GM23338 (cell line): ENCODE measurements around the gene STOM. TPM values are rescaled to one million over a fixed set of nuclear protein-coding genes. Genes with fewer than 3 reads are reported as not detected.

ENCODE experiments used
- ATAC-seq: fragments of 200-7000 bp; cut with Tn5 transposase; 3 replicates; pipeline ENCODE4 v1.9.1; 2020
- DNase-seq: peaks from one replicate; pipeline ENCODE4 v3.0.0-alpha.2; 2015; ENCODE audit warnings: low spot score
- H2AFZ ChIP-seq: fragments of 200-600 bp; sonication (generic); 2 replicates; pipeline ENCODE4 v1.8.0; 2016; ENCODE audit warnings: antibody characterized with exemption, mild to moderate bottlenecking, moderate library complexity
- H3F3A ChIP-seq: fragments of 200-600 bp; sonication (generic); replicated peaks from 2 replicates; pipeline ENCODE4 v1.8.0; 2017; ENCODE audit warnings: antibody characterized with exemption, mixed run types, low read depth
- H3K27ac ChIP-seq: fragments of 200-600 bp; sonication (generic); 2 replicates; pipeline ENCODE4 v1.6.1; 2016; ENCODE audit warnings: low read depth
- H3K27me3 ChIP-seq: fragments of 200-600 bp; sonication (generic); 2 replicates; pipeline ENCODE4 v1.8.0; 2016; ENCODE audit warnings: mild to moderate bottlenecking, mixed run types, moderate library complexity; ENCODE audit not compliant: insufficient read depth
- H3K36me3 ChIP-seq: fragments of 200-600 bp; sonication (generic); 2 replicates; pipeline ENCODE4 v1.8.0; 2016; ENCODE audit warnings: mild to moderate bottlenecking; ENCODE audit not compliant: insufficient read depth
- H3K4me1 ChIP-seq: fragments of 200-600 bp; sonication (generic); 2 replicates; pipeline ENCODE4 v1.8.0; 2016; ENCODE audit warnings: mild to moderate bottlenecking, moderate library complexity; ENCODE audit not compliant: insufficient read depth
- H3K4me2 ChIP-seq: fragments of 200-600 bp; sonication (generic); 2 replicates; pipeline ENCODE4 v1.7.1; 2017; ENCODE audit warnings: mixed run types
- H3K4me3 ChIP-seq: fragments of 200-600 bp; sonication (generic); 2 replicates; pipeline ENCODE4 v1.6.1; 2016; ENCODE audit warnings: mixed run types
- H3K79me2 ChIP-seq: fragments of 200-600 bp; sonication (generic); replicated peaks from 2 replicates; pipeline ENCODE4 v1.8.0; 2017; ENCODE audit warnings: mild to moderate bottlenecking; ENCODE audit not compliant: insufficient read depth
- H3K9me2 ChIP-seq: fragments of 200-600 bp; sonication (generic); 2 replicates; pipeline ENCODE4 v1.8.0; 2017; ENCODE audit not compliant: insufficient read depth
- H4K20me1 ChIP-seq: fragments of 200-600 bp; sonication (generic); replicated peaks from 2 replicates; pipeline ENCODE4 v1.8.0; 2017; ENCODE audit warnings: mild to moderate bottlenecking; ENCODE audit not compliant: insufficient read depth
- H3K27ac Mint-ChIP-seq: 2 replicates; pipeline ENCODE4 v1.8.0; 2020; ENCODE audit warnings: inconsistent platforms, mild to moderate bottlenecking, moderate library complexity, mixed read lengths
- H3K27me3 Mint-ChIP-seq: 3 replicates; pipeline ENCODE4 v1.8.0; 2022; ENCODE audit warnings: low read depth, mild to moderate bottlenecking, moderate library complexity, mixed read lengths, inconsistent platforms; ENCODE audit not compliant: insufficient read depth, poor library complexity
- H3K36me3 Mint-ChIP-seq: 3 replicates; pipeline ENCODE4 v1.8.0; 2021; ENCODE audit warnings: low read depth, mild to moderate bottlenecking, inconsistent platforms, moderate library complexity, mixed read lengths
- H3K4me1 Mint-ChIP-seq: 3 replicates; pipeline ENCODE4 v1.8.0; 2020; ENCODE audit warnings: mild to moderate bottlenecking, inconsistent platforms, mixed read lengths
- H3K4me3 Mint-ChIP-seq: 3 replicates; pipeline ENCODE4 v1.8.0; 2021; ENCODE audit warnings: moderate library complexity, mild to moderate bottlenecking, inconsistent platforms, mixed read lengths
- H3K9me3 Mint-ChIP-seq: 3 replicates; pipeline ENCODE4 v1.8.0; 2020; ENCODE audit warnings: moderate library complexity, mild to moderate bottlenecking, inconsistent platforms, mixed read lengths
- CREB1 ChIP-seq: fragments of 250-450 bp; sonication (Bioruptor Pico); IDR thresholded peaks from 2 replicates; pipeline ENCODE4 v1.5.0; 2020; ENCODE audit warnings: low read depth, mild to moderate bottlenecking, moderate library complexity
- EZH2 ChIP-seq: fragments of 200-600 bp; sonication (generic); IDR thresholded peaks from one replicate; pipeline ENCODE4 v1.8.0; 2017; ENCODE audit warnings: antibody characterized with exemption, mild to moderate bottlenecking, low read depth; ENCODE audit not compliant: unreplicated experiment
- EZH2phosphoT487 ChIP-seq: fragments of 200-600 bp; sonication (generic); IDR thresholded peaks from one replicate; pipeline ENCODE4 v1.8.1; 2018; ENCODE audit warnings: antibody characterized with exemption; ENCODE audit not compliant: unreplicated experiment
- JUNB ChIP-seq: IDR thresholded peaks from one replicate; pipeline ENCODE4 v1.6.1; 2016; ENCODE audit warnings: antibody characterized with exemption; ENCODE audit not compliant: unreplicated experiment
- NANOG ChIP-seq: IDR thresholded peaks from 2 replicates; pipeline ENCODE4 v1.6.1; 2016; ENCODE audit warnings: antibody characterized with exemption, borderline replicate concordance
- STAT1 ChIP-seq: IDR thresholded peaks from one replicate; pipeline ENCODE4 v1.6.1; 2016; ENCODE audit warnings: antibody characterized with exemption; ENCODE audit not compliant: unreplicated experiment
- ZNF114 ChIP-seq: fragments of 250-450 bp; sonication (Bioruptor Pico); IDR thresholded peaks from 2 replicates; pipeline ENCODE4 v1.5.0; 2020; ENCODE audit warnings: mild to moderate bottlenecking, moderate library complexity
- ZNF331 ChIP-seq: fragments of 250-450 bp; sonication (Bioruptor Pico); IDR thresholded peaks from 2 replicates; pipeline ENCODE4 v1.5.0; 2020; ENCODE audit warnings: low read depth, mild to moderate bottlenecking, moderate library complexity
- polyA plus RNA-seq: library from polyadenylated mRNA; unstranded; fragments of >200 nt; fragmentation: Nextera tagmentation; extraction: Ambion mirVana; gene quantifications from 2 replicates; pipeline ENCODE4 v1.2.1, GENCODE V29; 2016
- total RNA-seq: library from RNA; depleted of rRNA; stranded (reverse); fragments of >200 nt; shearing (Covaris generic); gene quantifications from 2 replicates; pipeline ENCODE4 v1.2.3, GENCODE V29; 2014
- TF ChIP-seq, protein P1 (sequence below): fragments of 250-450 bp; sonication (Bioruptor Pico); IDR thresholded peaks from 2 replicates; pipeline ENCODE4 v1.5.0; 2020; ENCODE audit warnings: mild to moderate bottlenecking, moderate library complexity
- TF ChIP-seq, protein P2 (sequence below): IDR thresholded peaks from 2 replicates; pipeline ENCODE4 v1.6.1; 2016; ENCODE audit warnings: antibody characterized with exemption

Gene STOM
- total and polyA plus RNA-seq, 2 experiments from 2014 or later = 29.4 to 51.1 TPM

DNA sequence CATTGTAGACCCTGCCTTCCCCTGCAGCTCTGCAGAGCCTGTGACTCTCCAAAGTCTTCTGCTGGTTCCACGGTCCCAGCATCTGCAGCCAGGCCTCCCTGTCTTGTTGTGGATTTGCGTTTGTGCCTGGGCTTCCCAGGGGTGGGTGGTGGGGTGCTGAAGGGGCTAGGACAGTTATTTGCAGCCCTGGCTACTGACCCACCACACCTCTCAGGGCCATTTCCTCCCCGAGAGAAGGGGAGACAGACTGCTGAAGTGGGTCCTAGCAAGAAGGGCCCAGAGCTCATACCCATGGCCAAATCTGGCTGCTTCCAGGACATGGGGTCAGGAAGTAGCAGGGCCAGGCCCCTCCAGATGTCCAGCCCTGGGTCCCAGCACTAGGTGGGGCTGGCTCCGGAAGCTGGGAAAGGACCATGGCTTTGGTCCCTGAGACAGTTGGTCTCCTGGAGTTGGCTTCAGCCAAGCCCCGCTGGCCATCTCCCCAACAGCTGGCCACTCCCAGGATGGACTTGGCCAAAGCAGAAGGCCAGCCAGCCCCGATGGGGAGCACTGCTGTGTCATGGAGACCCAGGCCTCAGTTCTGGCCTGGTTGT, 75.8 kb downstream of the STOM start:
- Histone ChIP-seq H3K4me2 (no peak overlapping the region), H3K4me3 (no peak overlapping the region), H2AFZ (no peak overlapping the region), H3K79me2 (no peaks in the 10 kb centered on the region), H4K20me1 (no peaks in the 10 kb centered on the region; the same call in 1 of the 2 replicates), H3K4me1 (peaks cover 18% of the 10 kb centered on the region), H3K27me3 (peaks cover 8% of the 10 kb centered on the region; the same call in 1 of the 2 replicates), H3K36me3 (no peaks in the 10 kb centered on the region), H3K9me2 (no peaks in the 10 kb centered on the region), H3K27ac (no peak overlapping the region), H3F3A (0 out of 2 replicates have a peak, but pooled peaks cover 6% of the 10 kb centered on the region)
- H3K9me3 Mint-ChIP-seq = no peaks in the 10 kb centered on the region
- peaks cover 32% of the 10 kb centered on the region for H3K4me1 Mint-ChIP-seq
- no peak overlapping the region for H3K4me3 Mint-ChIP-seq
- H3K27ac Mint-ChIP-seq = no peak overlapping the region
- ATAC-seq = no peak
- TF ChIP-seq, protein P1, sequence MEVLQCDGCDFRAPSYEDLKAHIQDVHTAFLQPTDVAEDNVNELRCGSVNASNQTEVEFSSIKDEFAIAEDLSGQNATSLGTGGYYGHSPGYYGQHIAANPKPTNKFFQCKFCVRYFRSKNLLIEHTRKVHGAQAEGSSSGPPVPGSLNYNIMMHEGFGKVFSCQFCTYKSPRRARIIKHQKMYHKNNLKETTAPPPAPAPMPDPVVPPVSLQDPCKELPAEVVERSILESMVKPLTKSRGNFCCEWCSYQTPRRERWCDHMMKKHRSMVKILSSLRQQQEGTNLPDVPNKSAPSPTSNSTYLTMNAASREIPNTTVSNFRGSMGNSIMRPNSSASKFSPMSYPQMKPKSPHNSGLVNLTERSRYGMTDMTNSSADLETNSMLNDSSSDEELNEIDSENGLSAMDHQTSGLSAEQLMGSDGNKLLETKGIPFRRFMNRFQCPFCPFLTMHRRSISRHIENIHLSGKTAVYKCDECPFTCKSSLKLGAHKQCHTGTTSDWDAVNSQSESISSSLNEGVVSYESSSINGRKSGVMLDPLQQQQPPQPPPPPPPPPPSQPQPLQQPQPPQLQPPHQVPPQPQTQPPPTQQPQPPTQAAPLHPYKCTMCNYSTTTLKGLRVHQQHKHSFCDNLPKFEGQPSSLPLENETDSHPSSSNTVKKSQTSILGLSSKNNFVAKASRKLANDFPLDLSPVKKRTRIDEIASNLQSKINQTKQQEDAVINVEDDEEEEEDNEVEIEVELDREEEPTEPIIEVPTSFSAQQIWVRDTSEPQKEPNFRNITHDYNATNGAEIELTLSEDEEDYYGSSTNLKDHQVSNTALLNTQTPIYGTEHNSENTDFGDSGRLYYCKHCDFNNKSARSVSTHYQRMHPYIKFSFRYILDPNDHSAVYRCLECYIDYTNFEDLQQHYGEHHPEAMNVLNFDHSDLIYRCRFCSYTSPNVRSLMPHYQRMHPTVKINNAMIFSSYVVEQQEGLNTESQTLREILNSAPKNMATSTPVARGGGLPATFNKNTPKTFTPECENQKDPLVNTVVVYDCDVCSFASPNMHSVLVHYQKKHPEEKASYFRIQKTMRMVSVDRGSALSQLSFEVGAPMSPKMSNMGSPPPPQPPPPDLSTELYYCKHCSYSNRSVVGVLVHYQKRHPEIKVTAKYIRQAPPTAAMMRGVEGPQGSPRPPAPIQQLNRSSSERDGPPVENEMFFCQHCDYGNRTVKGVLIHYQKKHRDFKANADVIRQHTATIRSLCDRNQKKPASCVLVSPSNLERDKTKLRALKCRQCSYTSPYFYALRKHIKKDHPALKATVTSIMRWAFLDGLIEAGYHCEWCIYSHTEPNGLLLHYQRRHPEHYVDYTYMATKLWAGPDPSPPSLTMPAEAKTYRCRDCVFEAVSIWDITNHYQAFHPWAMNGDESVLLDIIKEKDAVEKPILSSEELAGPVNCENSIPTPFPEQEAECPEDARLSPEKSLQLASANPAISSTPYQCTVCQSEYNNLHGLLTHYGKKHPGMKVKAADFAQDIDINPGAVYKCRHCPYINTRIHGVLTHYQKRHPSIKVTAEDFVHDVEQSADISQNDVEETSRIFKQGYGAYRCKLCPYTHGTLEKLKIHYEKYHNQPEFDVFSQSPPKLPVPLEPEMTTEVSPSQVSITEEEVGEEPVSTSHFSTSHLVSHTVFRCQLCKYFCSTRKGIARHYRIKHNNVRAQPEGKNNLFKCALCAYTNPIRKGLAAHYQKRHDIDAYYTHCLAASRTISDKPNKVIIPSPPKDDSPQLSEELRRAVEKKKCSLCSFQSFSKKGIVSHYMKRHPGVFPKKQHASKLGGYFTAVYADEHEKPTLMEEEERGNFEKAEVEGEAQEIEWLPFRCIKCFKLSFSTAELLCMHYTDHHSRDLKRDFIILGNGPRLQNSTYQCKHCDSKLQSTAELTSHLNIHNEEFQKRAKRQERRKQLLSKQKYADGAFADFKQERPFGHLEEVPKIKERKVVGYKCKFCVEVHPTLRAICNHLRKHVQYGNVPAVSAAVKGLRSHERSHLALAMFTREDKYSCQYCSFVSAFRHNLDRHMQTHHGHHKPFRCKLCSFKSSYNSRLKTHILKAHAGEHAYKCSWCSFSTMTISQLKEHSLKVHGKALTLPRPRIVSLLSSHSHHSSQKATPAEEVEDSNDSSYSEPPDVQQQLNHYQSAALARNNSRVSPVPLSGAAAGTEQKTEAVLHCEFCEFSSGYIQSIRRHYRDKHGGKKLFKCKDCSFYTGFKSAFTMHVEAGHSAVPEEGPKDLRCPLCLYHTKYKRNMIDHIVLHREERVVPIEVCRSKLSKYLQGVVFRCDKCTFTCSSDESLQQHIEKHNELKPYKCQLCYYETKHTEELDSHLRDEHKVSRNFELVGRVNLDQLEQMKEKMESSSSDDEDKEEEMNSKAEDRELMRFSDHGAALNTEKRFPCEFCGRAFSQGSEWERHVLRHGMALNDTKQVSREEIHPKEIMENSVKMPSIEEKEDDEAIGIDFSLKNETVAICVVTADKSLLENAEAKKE (CRISPR knock-in tag) = no peak
- TF ChIP-seq CREB1 (no peak), STAT1 (no peak), NANOG (no peak), JUNB (no peak), ZNF114 (CRISPR knock-in tag) (no peak), ZNF331 (CRISPR knock-in tag) (no peak), EZH2phosphoT487 (no peak), EZH2 (no peak)
- TF ChIP-seq, protein P2, sequence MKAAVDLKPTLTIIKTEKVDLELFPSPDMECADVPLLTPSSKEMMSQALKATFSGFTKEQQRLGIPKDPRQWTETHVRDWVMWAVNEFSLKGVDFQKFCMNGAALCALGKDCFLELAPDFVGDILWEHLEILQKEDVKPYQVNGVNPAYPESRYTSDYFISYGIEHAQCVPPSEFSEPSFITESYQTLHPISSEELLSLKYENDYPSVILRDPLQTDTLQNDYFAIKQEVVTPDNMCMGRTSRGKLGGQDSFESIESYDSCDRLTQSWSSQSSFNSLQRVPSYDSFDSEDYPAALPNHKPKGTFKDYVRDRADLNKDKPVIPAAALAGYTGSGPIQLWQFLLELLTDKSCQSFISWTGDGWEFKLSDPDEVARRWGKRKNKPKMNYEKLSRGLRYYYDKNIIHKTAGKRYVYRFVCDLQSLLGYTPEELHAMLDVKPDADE = no peak
- peaks cover 3% of the 10 kb centered on the region; the same call in 1 of the 3 replicates for H3K36me3 Mint-ChIP-seq
- no peak for DNase-seq
- H3K27me3 Mint-ChIP-seq = peaks cover 6% of the 10 kb centered on the region
